ENCODE data around the gene CCDC32.
"Not testable (repeated sequence)": the region's sequence is repeated elsewhere in the genome, so short reads cannot be mapped to it uniquely, and the experiment has no call there.

CCDC32 gene, protein sequence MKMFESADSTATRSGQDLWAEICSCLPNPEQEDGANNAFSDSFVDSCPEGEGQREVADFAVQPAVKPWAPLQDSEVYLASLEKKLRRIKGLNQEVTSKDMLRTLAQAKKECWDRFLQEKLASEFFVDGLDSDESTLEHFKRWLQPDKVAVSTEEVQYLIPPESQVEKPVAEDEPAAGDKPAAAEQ

DNA sequence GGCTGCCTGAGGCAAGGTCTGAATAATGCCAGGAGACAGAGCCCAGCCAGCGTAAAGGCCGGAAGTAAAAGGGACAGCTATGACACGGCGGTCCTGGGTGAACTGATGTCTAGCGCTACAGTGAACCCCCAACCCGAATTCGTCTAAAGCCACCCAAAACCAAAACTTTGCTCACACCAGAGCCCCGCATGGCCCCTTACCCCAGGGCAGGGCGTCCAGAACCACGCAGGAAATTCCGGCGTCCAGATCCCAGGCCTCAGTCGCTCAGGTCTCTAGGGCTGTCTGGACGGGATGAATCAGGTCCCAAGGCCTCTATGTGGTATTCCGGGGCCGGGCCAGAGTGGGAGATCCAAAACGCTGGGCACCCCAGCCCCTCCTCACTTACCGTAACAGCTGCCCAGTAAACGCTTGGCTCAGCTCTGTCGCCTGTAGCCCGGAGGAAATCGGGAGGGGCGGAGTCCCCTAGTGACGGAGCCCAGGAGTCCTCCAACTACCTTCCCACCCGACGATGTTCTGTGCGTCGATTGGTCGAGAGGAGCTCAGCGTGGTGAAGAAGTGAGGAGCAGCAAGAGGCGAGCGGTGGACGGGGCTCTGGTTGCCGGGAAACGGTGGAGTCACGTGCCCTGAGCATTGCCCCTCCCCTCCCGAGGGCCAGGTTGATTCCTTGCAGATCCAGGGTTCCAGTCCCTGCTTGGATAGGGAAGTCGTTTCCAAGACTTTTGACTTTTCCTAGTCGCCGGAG, at the start of gene CCDC32:
Gene CCDC32, minus strand, starts transcription at position 452 of the 742 bp plus-strand sequence. CDS start 2,027 bp downstream, outside the sequence.
- DNase-seq (ENCODE audit: low spot score): peak; percentile 100

DNA sequence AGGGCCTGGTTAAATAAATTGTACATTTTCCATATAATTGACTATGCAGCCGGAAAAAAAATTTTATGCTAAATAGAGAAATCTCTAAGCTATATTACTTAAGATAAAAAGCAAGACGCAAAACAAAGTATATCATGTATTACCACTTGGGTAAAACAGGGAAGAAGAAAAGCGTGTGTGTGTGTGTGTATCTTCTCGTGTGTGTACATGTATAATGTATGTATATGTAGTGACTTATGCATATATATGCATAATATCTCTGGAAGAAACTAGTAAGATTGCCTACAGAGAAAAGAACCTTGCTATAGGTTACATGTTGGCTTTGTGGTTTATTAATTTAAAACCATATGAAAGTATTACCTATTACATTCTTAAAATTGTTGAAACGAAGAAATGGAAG, 48.2 kb upstream of the CCDC32 start:
- DNase-seq (ENCODE audit: low spot score): no peak

DNA sequence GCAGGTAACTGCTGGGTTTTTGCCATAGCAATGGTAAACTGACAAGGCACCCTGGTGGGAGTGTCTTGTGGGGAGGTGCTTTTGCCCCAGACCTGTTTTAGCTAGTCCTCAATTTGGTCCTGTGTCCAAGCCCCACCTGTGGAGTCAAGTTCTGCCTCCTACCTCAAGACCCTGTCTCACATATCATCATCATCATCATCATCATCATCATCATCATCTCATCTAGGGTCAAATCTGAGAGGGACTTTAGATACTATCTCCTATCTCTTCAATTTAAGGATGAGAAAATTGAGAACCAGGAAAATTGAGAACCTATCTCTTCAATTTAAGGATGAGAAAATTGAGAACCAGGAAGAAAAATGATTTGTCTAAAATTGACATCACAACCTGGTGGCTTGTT, 39.1 kb upstream of the CCDC32 start:
- DNase-seq (ENCODE audit: low spot score): no peak

DNA sequence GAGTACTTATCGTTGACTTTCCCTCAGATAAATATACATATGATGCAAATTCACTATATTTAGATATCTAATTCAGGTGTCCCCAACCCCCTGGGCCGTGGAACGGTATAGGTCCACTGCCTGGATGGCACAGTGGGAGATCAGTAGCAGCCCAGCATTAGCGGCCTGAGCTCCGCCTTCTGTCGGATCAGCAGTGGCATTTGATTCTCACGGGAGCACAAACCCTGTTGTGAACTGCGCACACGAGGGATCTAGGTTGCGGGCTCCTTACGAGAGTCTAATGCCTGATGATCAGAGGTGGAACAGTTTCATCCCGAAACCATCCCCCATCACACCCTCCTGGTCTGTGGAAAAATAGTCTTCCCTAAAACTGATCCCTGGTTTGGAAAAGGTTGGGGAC, 36.1 kb upstream of the CCDC32 start:
- DNase-seq (ENCODE audit: low spot score): no peak

DNA sequence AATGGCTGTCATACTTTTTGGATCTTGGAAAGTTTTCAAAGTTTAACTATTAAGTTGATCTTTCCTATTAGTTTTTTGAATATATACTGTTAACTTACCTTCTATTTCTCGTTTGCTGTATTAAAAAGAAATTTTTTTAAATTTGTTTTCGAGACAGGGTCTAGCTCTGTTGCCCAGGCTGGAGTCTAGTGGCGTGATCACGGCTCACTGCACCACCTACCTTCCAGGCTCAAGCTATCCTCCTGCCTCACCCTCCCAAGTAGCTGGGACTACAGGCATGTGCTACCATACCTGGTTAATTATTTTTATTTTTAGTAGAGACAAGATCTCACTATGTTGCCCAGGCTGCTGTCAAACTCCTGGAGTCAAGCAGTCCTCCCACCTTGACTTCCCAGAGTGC, 33.8 kb upstream of the CCDC32 start:
- no peak for DNase-seq (ENCODE audit: low spot score)

DNA sequence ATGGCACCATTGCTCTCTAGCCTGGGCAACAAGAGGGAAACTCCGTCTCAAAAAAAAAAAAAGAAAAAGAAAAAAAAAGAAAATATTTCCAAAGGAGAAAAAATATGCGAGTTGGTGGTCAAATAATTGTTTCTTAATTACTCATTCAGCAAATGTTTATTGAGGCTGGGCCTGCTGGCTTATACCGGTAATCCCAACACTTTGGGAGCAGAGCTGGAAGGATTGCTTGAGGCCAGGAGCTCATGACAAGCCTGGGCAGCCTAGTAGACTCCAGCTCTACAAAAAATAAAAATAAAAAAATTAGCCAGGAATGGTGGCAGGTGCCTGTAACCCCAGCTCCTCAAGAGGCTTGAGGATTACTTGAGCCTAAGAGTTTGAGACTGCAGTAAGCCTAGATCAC, 33.3 kb upstream of the CCDC32 start:
- DNase-seq (ENCODE audit: low spot score): no peak

DNA sequence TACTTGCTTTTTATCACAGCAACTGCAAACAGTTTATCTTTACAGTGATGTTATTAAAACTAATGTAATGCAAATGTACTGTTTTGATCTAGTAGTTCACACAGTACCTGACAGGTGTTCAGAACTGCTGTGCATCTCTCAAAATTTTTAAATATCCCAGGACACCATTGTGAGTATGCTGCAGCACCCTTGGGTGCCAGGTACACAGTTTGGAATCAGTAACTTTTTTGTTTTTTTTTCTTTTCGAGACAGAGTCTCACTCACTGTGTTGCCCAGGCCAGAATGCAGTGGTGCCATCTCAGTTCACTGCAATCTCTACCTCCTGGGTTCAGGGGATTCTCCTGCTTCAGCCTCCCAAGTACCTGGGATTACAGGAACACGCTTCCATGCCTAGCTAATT, 32.2 kb upstream of the CCDC32 start:
- no peak for DNase-seq (ENCODE audit: low spot score)

DNA sequence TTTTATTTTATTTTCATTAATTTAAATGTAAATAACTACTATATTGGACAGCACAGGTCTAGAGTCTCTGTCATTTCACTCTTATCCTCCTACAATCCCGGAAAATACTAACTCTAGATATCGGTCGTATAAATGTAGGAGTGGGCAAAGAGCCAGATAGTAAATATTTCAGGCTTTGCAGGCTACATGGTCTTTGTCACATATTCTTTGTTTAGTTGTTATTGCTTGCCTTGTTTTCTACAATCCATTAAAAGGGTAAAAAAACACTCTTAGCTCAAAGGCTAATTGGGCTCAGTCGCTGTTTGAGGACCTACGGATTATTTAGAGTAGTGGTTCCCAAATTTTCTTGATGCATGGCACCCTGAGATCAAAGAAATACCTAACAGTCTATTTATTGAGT, 30.9 kb upstream of the CCDC32 start:
- no peak for DNase-seq (ENCODE audit: low spot score)

DNA sequence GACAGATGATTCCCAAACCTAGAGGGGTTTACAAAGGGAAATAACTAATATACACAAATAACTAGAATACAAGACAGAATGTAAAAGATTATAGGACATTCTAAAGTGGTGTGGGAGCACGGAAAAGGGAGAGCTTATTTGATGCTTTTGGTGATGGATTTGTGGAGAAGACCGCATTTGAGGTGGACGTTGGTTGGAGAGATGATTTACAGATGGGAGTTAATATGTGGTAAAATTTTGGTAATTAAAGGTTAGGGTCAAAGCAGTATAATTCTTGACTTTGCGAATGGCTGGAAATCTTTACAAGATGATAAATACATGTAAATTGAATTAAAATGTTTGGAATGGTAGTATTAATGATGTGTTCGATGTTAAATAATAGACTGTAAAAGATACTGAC, 30.4 kb upstream of the CCDC32 start:
- DNase-seq (ENCODE audit: low spot score): peak; percentile 16

DNA sequence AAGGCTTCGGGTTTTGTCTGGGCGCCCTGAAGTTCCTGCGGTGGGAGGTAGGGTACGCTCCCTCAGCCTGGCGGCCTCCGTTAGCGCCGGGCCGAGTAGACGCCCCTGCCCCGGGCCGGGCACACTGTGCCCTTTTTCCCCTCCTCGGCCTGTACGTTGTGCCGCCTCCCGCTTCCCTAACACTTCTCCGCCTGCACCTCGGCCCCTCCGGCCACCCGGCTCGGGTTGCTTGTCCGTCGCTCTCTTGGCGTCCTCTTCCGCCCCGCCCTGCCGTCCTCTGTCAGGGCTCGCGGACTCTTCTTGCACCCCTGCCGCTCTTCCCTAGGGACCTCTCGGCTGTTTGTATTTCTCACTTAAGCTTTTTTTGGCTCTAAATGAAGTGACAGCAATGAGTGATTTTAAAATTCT, 29.6 kb upstream of the CCDC32 start:
- DNase-seq (ENCODE audit: low spot score): peak; percentile 74

DNA sequence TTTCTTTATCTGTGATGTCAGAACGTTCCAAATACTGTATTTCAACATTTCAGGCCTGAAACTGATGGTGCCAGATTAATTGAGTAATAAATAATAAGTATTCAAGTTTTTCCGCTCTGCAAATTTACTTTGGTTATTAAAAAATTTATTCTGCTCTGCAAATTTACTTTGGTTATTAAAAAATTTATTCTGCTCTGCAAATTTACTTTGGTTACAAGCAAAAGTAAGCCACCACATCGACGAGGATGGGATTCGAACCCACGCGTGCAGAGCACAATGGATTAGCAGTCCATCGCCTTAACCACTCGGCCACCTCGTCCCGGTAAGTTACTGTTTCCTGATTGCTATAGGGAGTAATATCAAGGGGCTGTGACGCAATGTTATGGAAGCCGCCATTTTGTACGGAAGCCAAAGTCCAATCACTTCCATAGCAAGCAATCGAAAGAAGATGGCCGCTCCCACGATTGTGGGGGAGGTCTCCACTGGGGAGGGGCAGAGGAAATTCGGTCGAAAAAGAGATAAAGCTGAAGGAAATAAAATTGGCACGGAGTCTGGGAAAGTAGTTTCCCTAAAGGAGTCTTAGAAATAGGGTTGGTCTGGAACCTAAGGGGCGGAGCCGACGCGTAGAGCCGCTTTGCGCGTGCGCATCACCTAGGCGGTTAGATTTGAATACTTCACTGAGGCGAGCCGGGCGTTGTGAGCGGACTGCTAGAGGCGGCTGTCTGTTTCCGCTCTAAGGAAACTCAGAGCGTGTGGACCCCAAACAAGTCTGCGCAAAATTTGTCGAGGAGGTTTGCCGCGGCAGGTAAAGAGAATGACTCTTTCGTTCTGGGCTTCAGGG, 29.0 kb upstream of the CCDC32 start, which contains the start of gene KNL1:
Gene KNL1, plus strand, starts transcription at position 662 of the 841 bp plus-strand sequence. CDS start 8,683 bp downstream, outside the sequence.
- peak; percentile 98 for DNase-seq (ENCODE audit: low spot score)

DNA sequence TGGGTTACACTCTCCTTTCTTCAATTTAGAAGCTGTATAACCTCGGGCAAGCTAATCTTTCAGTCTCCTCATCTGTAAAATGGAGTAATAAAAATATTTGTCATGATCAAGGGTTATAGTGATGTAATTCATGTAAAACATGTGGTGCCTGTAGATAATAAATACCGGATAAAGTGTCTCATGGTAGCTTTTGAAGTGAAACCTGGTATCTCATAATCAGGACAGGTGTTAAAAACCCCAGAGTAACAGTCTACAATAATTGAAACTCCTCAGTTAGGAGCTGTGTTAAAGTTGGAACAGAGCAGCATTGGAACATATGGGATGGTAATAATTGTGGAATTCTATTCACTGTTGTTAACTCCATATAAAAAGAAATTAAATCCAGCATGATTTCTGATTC, 28.3 kb upstream of the CCDC32 start:
- DNase-seq (ENCODE audit: low spot score): peak; percentile 52

DNA sequence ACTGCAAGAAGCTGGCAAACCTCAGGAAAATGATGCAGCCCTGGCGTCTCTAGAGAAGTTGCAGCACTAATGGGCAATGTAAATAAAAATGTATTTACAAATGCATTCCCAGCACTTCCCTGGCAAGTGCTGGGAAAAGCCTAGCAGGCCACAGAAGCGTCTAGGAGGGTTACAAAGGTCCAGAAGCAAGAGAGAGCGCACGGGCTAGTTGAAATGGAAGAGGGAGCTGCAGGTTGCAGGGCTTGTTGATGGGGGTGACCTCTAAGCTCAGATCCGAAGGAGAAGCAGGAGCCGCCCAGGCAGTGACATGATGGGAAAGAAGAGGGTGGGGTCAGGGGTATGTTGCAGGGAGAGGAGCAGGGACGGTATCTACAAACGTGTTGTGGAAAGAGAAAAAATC, 26.5 kb upstream of the CCDC32 start:
- DNase-seq (ENCODE audit: low spot score): no peak

DNA sequence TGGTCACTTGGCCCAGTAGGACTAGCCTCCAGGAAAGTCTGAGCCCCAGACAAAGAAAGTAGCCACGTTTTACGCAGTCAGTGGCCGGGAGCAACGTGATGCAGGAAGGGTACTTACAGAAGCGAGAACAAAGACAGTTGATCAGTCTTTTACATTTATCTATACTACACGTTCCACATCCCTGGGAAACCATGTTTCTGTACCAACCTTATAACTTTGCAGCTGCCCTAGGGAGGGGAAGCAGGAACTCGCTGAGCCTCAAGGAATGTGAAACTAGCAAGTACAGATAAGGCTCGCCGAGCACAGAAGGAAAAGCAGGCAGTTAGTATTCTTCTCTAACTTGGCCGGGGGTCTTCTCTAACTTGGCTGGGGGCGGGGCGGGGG, 25.8 kb upstream of the CCDC32 start:
- DNase-seq (ENCODE audit: low spot score): no peak

DNA sequence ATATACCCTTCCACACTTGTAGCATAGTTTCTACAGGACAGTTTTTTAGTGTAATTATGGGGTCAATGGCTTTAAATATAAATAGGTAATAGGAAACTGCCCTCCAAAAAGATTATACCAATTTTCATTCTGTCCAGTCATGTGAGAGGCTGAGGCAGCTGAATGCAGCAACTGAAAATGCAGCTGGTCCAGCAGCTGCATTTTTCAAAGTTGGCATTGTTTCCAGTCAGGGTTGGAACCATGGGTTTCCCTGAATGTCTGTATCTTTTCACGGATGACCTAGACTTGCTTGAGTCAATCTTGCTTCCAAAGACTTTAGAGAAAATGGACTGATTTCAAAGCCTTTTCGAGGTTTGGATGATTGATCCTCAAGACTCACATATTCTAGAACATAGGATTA, 19.3 kb upstream of the CCDC32 start:
- DNase-seq (ENCODE audit: low spot score): no peak

DNA sequence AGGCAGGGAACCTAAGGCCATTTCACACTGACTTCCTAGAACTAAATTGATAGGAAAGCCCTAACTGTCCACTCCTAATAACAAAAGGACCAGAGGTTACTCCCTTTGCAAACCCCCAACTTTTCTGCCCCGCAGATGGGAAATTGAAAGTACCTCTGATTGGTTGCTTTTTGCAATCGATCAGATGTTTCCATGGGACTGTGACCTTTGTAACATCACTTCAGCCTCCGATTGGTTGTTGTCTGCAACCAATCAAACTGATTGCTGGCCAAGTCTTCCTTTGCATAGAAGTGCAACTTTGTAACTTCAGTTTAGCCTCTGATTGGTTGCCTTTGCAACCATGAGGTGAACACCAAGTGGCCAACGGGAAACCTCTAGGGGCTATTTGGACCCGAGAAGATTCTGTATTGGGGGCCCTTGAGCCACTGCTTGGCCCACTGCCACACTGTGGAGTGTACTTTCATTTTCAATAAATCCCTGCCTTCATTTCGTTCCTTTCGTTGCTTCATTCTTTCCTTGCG, 17.9 kb upstream of the CCDC32 start:
- no peak for DNase-seq (ENCODE audit: low spot score)

DNA sequence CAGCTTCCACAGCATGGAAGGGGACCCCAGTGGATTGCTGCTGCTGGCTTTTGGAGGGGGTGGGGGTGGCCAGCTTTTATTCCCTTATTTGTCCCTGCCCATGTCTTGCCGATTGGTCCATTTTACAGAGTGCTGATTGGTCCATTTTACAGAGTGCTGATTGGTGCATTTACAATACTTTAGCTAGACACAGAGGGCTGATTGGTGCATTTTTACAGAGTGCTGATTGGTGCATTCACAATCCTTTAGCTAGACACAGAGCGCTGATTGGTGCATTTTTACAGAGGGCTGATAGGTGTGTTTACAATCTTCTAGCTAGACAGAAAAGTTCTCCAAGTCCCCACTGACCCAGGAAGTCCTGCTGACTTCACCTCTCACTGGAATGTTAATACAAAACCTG, 17.0 kb upstream of the CCDC32 start:
- peak; percentile 28 for DNase-seq (ENCODE audit: low spot score)

DNA sequence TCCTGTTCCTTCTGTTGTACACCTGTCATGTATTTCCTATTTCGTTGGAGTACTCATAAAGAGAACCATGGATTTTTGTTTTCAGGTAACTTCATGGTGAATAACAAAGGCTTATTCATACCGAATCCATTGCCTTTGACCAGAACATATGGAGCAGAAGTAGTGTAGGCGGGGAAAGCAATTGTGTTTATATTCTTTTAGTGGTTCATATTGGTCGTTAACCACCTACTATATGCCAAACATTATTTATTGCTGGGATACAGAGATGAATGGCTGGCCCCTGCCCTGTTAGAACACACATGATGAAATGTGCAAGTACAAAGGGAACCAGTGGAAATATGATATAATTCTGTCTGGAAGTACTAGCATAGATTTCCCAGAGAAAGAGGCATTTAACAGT, 14.1 kb upstream of the CCDC32 start:
- no peak for DNase-seq (ENCODE audit: low spot score)

DNA sequence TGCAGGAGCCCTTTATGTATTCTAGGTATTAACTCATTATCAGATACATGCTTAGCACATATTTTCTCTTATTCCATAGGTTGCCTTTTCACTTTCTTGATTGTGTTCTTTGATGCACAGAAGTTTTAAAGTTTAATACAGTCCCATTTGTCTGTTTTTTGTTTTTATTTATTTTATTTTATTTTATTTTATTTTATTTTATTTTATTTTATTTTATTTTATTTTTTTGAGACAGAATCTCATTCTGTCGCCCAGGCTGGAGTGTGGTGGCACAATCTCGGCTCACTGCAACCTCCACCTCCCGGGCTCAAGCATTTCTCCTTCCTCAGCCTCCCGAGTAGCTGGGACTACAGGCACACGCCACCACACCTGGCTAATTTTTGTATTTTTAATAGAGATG, 12.1 kb upstream of the CCDC32 start:
- DNase-seq (ENCODE audit: low spot score): not testable (repeated sequence)

DNA sequence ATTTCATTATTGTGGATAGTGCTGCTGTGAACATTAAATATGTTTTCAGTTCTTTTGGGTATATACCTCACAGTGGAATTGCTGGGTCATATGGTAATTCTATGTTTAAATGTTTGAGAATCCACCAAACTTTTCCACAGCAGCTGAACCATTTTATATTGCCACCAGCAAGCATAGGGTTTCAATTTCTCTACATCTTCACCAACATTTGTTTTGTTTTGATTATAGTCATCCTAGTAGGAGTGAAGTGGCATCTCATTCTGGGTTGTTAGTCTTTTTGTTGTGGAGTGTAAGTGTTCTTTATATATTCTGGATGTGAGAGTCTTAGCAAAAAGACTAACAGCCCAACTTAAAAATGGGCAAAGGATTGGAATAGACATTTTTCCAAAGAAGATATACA, 10.3 kb upstream of the CCDC32 start:
- DNase-seq (ENCODE audit: low spot score): no peak

DNA sequence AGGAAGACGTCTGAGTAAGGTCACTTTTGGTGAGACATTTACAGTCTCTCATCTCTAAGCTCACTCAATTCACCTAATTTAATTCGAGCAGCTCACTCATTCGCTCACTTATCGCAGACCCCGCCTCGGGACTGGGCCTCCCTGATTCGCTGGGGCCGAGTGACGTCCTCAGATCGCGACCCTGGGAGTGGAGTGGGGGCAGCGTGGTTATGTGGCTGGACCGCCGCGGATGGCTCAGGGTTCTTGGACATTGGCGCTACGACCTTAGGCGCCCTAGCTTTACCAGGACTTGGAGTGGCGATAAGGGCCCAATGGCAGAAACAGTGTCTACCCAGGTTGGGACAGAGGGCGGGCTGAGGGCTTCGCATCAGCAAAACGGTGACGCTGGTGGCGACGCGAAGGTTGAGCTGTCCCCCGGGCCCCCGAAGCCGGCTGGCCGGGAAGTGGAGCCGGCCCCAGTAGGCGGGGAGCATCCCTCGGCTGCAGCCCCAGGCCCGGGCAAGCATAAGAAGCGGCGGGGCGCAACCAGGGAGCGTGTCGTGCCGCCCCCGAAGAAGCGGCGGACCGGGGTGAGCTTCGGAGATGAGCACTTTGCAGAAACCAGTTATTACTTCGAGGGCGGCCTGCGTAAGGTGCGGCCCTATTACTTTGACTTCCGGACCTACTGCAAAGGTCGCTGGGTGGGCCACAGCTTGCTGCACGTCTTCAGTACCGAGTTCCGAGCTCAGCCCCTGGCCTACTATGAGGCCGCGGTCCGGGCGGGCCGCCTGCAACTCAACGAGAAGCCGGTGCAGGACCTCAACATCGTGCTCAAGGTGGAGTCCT, 4.5 kb upstream of the CCDC32 start, which contains the start of gene RPUSD2:
Gene RPUSD2, plus strand, starts transcription at position 171 of the 825 bp plus-strand sequence. Its CDS starts 39 bp downstream, at position 210.
- DNase-seq (ENCODE audit: low spot score): peak; percentile 96

DNA sequence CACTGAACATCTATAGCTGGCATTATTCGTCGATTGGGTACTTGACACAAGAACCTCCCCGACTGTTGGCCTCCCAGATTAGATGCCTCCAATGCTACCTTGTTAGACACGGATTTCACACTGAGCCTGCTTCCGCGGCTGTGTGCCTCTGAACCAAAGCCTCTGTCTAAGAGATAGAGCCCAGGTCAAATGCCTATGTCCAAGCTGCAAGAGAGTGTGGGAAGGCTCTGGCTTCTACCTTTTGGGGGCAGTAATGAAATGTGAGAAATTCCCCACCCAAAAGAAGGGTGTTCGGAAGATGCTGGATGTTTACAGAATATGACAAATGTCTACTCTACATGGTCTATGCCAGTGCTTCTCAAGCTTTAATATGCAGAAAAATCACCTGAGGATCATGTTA, 2.3 kb upstream of the CCDC32 start:
- DNase-seq (ENCODE audit: low spot score): peak; percentile 58
